Neuron (in vitro differentiated cells): ENCODE results near the gene IL15RA.

Experiments used
- H2AFZ ChIP-seq: one replicate; pipeline ENCODE4 v1.6.1; 2013; ENCODE audit warnings: low read depth, mild to moderate bottlenecking, inconsistent platforms, low read length, moderate library complexity
- H3K27me3 ChIP-seq: one replicate; pipeline ENCODE4 v1.6.1; 2013; ENCODE audit warnings: low read length; ENCODE audit not compliant: insufficient read depth
- H3K36me3 ChIP-seq: one replicate; pipeline ENCODE4 v1.6.1; 2013; ENCODE audit warnings: low read length; ENCODE audit not compliant: insufficient read depth
- H3K4me1 ChIP-seq: one replicate; pipeline ENCODE4 v1.6.1; 2013; ENCODE audit warnings: low read length; ENCODE audit not compliant: insufficient read depth
- H3K4me3 ChIP-seq: 2 replicates; pipeline ENCODE4 v1.5.1; 2013; ENCODE audit warnings: mild to moderate bottlenecking, low read length, moderate library complexity
- H3K9me3 ChIP-seq: one replicate; pipeline ENCODE4 v1.6.1; 2013; ENCODE audit warnings: low read length

Gene IL15RA

DNA sequence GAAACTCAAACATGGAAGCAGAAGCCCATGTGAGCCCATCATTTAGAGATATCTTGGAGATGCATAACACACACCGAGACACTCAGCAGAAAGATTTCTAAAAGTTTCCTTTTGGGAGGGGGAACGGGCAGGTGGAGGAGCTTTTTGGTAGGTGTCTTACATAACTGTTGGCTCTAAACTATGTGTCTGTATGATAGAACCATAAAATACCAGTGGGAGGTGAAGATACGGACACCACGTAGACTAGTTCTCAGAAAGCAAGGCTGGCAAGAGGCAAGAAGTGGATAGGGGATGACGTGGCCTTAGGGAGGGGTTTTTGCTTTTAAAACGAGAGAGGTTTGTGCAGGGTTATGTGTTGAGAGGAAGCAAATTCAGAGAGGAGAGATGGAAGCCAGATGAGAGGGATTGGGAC, 36.5 kb downstream of the IL15RA start:
- Histone ChIP-seq H3K4me3 (no peak overlapping the region), H3K36me3 (peaks cover 30% of the 10 kb centered on the region), H2AFZ (no peak overlapping the region), H3K9me3 (no peaks in the 10 kb centered on the region), H3K4me1 (no peaks in the 10 kb centered on the region), H3K27me3 (no peaks in the 10 kb centered on the region)

DNA sequence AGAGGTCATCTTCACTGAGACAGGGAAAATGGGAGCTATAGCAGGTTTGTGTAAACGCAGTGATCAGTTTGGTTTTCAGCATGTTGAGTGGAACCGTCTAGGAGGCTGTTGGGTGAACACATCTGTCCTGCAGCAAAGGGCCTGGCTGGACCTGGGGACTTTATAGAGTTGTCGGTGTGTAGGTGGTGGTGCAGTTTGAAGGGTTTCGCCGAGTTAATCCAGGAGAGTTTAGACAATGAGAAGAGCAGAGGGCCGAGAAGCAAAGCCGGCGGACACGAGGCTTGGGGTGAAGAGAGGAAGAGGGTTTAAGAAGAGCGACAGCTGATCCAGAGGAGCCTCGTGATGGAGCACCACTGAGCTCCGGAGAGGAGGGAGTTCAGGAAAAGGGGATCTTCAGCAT, 39.1 kb downstream of the IL15RA start:
- Histone ChIP-seq H3K4me1 (no peaks in the 10 kb centered on the region), H3K9me3 (no peaks in the 10 kb centered on the region), H3K4me3 (no peak overlapping the region), H3K27me3 (no peaks in the 10 kb centered on the region), H2AFZ (no peak overlapping the region), H3K36me3 (peaks cover 38% of the 10 kb centered on the region)

DNA sequence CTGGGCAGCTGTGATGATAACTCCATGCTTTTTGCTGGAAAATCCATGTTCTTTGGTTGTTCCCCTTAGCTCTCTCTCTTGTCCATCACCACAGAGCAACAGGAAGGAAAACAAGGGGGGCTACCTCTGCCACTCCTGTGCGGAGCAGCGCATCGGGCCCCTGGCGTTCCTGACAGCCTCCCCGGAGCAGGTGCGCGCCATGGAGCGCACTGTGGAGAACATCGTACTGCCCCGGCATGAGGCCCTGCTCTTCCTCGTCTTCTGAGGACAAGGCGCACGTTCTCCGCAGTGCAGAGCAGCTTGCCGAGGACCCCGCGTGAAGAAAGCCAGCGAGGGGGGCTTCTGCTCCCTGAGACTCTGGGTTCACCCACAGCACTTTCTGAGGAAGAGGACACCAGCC, 40.3 kb downstream of the IL15RA start:
- H2AFZ ChIP-seq, result no peak overlapping the region
- no peaks in the 10 kb centered on the region for H3K4me1 ChIP-seq
- no peaks in the 10 kb centered on the region for H3K27me3 ChIP-seq
- no peaks in the 10 kb centered on the region for H3K9me3 ChIP-seq
- no peak overlapping the region for H3K4me3 ChIP-seq
- peaks cover 44% of the 10 kb centered on the region for H3K36me3 ChIP-seq

- no peak overlapping the region for H3K4me3 ChIP-seq
- no peak overlapping the region for H2AFZ ChIP-seq
- H3K27me3 ChIP-seq, result no peaks in the 10 kb centered on the region
- H3K36me3 ChIP-seq, result peaks cover 51% of the 10 kb centered on the region
- no peaks in the 10 kb centered on the region for H3K9me3 ChIP-seq
- H3K4me1 ChIP-seq, result no peaks in the 10 kb centered on the region
These were observed 41.7 kb downstream of the IL15RA start for GRCh38 chr10:5935628-5936027.

- peaks cover 65% of the 10 kb centered on the region for H3K36me3 ChIP-seq
- H3K4me1 ChIP-seq, result no peaks in the 10 kb centered on the region
- H3K27me3 ChIP-seq, result no peaks in the 10 kb centered on the region
These were observed 43.3 kb downstream of the IL15RA start for GRCh38 chr10:5933909-5934546.

GRCh38 chr10:5932345-5932744, 45.0 kb downstream of the IL15RA start:
- no peaks in the 10 kb centered on the region for H3K9me3 ChIP-seq
- H3K4me1 ChIP-seq, result no peaks in the 10 kb centered on the region
- peaks cover 63% of the 10 kb centered on the region for H3K36me3 ChIP-seq
- no peaks in the 10 kb centered on the region for H3K27me3 ChIP-seq
- no peak overlapping the region for H3K4me3 ChIP-seq
- H2AFZ ChIP-seq, result no peak overlapping the region

More at GRCh38 chr10:5933909-5934546, 43.3 kb downstream of the IL15RA start:
- Histone ChIP-seq H3K9me3 (no peaks in the 10 kb centered on the region), H3K4me3 (no peak overlapping the region), H2AFZ (no peak overlapping the region)

DNA sequence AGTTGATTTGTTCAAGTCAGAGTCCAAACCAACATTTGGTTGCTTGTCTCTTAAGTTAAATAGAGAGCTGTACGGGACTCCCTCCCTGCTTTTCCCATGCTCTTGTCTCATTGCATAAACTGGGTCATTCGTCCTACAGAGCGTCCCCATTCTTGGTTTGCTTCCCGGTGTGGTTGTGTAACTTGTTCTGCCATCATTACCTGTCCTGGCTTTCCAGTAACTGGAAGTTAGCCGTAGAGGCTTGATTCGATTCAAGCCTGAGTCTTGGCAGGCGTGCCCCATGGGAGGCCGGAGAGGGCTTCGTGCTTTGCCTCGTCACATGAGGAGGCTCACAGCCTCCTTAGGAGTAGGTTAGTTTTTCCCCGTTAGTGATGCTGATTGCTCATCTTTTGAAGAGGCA, 47.1 kb downstream of the IL15RA start:
- peaks cover 66% of the 10 kb centered on the region for H3K36me3 ChIP-seq
- no peaks in the 10 kb centered on the region for H3K9me3 ChIP-seq

GRCh38 chr10:5929442-5929841, 47.9 kb downstream of the IL15RA start:
- H3K4me3 ChIP-seq, result no peak overlapping the region
- H3K9me3 ChIP-seq, result no peaks in the 10 kb centered on the region
- no peak overlapping the region for H2AFZ ChIP-seq
- peaks cover 71% of the 10 kb centered on the region for H3K36me3 ChIP-seq
- H3K4me1 ChIP-seq, result no peaks in the 10 kb centered on the region
- H3K27me3 ChIP-seq, result no peaks in the 10 kb centered on the region

More for the DNA sequence above, 47.1 kb downstream of the IL15RA start:
- Histone ChIP-seq H2AFZ (no peak overlapping the region), H3K4me1 (no peaks in the 10 kb centered on the region), H3K4me3 (no peak overlapping the region), H3K27me3 (no peaks in the 10 kb centered on the region)

DNA sequence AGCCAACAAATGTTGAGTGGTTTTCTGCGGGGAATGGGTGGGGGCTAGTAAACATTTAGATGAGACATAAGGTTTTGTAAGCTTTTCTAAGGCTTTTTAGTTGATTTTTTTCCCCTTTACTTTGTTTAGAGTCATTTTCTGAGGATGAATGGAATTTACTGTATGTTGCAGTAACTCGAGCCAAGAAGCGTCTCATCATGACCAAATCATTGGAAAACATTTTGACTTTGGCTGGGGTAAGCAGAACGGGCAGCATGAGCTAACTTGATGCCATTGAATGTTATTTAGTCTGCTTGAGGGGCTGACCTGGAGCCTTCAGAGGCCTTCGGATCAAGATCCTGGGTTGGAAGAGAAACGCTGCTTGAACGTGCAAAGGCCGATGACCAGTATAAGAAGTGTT, 50.0 kb downstream of the IL15RA start:
- Histone ChIP-seq H3K4me3 (no peak overlapping the region), H3K9me3 (no peaks in the 10 kb centered on the region), H3K36me3 (peaks cover 83% of the 10 kb centered on the region), H2AFZ (no peak overlapping the region), H3K4me1 (no peaks in the 10 kb centered on the region), H3K27me3 (no peaks in the 10 kb centered on the region)

GRCh38 chr10:5924889-5925288, 52.5 kb downstream of the IL15RA start:
- Histone ChIP-seq H2AFZ (no peak overlapping the region), H3K4me1 (no peaks in the 10 kb centered on the region), H3K9me3 (no peaks in the 10 kb centered on the region), H3K27me3 (no peaks in the 10 kb centered on the region), H3K4me3 (no peak overlapping the region), H3K36me3 (peaks cover 90% of the 10 kb centered on the region)

GRCh38 chr10:5921746-5922145, 55.6 kb downstream of the IL15RA start:
- Histone ChIP-seq H3K27me3 (no peaks in the 10 kb centered on the region), H3K4me3 (no peak overlapping the region), H3K9me3 (no peaks in the 10 kb centered on the region), H2AFZ (no peak overlapping the region), H3K36me3 (peaks cover 89% of the 10 kb centered on the region), H3K4me1 (no peaks in the 10 kb centered on the region)

DNA sequence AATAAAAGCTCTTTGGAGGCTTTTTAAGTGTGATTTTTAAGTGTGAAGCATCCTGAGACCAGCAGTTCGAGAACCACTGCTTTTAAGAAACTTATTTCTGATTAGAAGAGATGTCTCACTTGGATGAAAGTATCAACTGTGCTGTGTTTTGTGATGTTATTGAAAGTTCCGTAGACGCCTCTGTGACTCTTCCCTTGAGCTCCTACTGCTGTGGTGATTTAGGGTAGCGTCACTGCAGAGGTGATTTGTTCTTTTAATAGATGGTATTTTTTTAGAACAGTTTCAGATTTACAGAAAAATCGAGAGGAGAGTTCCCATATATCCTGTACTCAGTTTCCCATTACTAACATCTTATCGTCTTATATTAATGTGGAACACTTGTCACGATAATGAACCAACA, 57.8 kb downstream of the IL15RA start:
- H3K27me3 ChIP-seq, result no peaks in the 10 kb centered on the region
- H3K4me1 ChIP-seq, result no peaks in the 10 kb centered on the region
- H3K9me3 ChIP-seq, result no peaks in the 10 kb centered on the region
- peaks cover 91% of the 10 kb centered on the region for H3K36me3 ChIP-seq
- H2AFZ ChIP-seq, result no peak overlapping the region
- H3K4me3 ChIP-seq, result no peak overlapping the region

DNA sequence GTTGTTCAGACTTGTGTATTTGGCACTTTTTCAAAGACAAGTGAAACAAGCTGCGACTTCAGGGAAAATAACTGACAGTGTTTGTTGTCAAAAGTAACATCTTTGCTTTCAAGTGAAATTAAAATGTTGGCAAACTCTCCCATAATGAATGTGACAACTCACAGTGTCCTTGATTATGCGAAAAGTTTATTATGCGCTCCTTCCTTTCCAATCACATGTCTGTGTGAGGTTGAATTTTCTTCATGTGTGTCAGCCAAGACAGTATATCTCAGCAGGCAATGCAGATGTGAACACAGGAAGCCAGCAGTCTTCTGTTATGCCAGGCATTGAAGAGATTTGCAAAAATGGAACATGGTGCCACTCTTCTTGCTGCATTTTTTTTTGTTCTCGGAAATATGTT, 58.6 kb downstream of the IL15RA start:
- Histone ChIP-seq H2AFZ (no peak overlapping the region), H3K36me3 (peaks cover 92% of the 10 kb centered on the region)

DNA sequence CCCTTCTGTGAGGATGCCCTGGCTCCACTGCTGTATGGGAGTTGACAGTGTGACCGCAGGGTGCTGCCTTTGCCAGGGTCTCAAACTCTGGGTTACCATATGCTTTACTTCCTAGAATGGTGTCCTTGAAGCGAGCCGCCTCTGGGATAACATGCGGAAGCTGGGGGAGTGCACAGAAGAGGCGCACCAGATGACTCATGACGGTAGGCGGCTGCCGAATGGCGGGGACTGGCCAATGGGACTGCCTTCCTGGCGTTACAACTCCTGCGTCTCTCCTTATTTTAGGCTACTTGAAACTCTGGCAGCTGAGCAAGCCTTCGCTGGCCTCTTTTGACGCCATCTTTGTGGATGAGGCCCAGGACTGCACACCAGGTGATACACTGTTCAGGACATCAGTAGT, 60.0 kb downstream of the IL15RA start:
- Histone ChIP-seq H3K9me3 (no peaks in the 10 kb centered on the region), H2AFZ (no peak overlapping the region), H3K36me3 (peaks cover 92% of the 10 kb centered on the region), H3K4me3 (no peak overlapping the region), H3K4me1 (no peaks in the 10 kb centered on the region), H3K27me3 (no peaks in the 10 kb centered on the region)

More for the DNA sequence above, 58.6 kb downstream of the IL15RA start:
- H3K9me3 ChIP-seq, result no peaks in the 10 kb centered on the region
- H3K4me1 ChIP-seq, result no peaks in the 10 kb centered on the region
- H3K4me3 ChIP-seq, result no peak overlapping the region
- no peaks in the 10 kb centered on the region for H3K27me3 ChIP-seq
